ENCODE results near the gene POPDC3.

DNA sequence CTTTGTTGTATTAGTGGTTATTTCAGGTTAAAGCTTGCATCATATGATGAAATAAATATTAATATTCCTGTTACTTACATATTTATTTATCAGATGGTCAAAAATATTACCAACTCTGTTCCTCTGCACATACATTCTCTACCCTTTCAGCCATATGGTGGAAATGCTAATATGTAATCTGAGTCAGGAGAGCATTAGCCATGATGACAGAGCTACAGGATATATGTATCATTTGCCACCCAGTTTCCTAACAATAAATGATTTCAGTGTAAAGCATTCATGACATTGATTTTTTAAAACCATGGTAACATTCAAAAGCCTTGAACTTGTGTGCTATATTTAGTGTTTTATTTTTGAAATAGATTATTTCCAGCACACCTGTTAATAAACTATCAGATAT is 16.6 kb downstream of the POPDC3 start:
- TF ChIP-seq, protein P1, sequence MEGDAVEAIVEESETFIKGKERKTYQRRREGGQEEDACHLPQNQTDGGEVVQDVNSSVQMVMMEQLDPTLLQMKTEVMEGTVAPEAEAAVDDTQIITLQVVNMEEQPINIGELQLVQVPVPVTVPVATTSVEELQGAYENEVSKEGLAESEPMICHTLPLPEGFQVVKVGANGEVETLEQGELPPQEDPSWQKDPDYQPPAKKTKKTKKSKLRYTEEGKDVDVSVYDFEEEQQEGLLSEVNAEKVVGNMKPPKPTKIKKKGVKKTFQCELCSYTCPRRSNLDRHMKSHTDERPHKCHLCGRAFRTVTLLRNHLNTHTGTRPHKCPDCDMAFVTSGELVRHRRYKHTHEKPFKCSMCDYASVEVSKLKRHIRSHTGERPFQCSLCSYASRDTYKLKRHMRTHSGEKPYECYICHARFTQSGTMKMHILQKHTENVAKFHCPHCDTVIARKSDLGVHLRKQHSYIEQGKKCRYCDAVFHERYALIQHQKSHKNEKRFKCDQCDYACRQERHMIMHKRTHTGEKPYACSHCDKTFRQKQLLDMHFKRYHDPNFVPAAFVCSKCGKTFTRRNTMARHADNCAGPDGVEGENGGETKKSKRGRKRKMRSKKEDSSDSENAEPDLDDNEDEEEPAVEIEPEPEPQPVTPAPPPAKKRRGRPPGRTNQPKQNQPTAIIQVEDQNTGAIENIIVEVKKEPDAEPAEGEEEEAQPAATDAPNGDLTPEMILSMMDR (conservative IDR thresholded peaks at IDR 0.05 in 1 of 2, IDR thresholded peaks at IDR 0.05 in 1 of 2; ENCODE audit: extremely low read depth in 1 of 2, insufficient read depth in 1 of 2, low read depth in 1 of 2, low read length in 2 of 2) = no peak
- no peak for TF ChIP-seq EZH2 (IDR thresholded peaks at IDR 0.05; ENCODE audit: borderline replicate concordance, low read length)

Measured in mammary epithelial cell (primary cell).